Testis (tissue), 3 donors: ENCODE results near the gene STK35. TPM values are rescaled to one million over a fixed set of nuclear protein-coding genes. Genes with fewer than 3 reads are reported as not detected.

ENCODE experiments used
- DNase-seq: peaks from one replicate; pipeline ENCODE4 v3.0.0-alpha.2; 2019
- H3K27ac ChIP-seq, 2 donors: fragments of 200-600 bp; sonication (generic); one replicate each; pipeline ENCODE4 v1.5.1; 2019
- H3K27me3 ChIP-seq: fragments of 200-600 bp; sonication (generic); one replicate; pipeline ENCODE4 v1.5.1; 2019
- H3K36me3 ChIP-seq: fragments of 200-600 bp; sonication (generic); one replicate; pipeline ENCODE4 v1.5.1; 2017; ENCODE audit warnings: low read depth; ENCODE audit errors: missing control alignments
- H3K4me1 ChIP-seq: fragments of 200-600 bp; sonication (generic); one replicate; pipeline ENCODE4 v1.5.1; 2019
- H3K4me3 ChIP-seq, 2 donors: fragments of 200-600 bp; sonication (generic); one replicate each; pipeline ENCODE4 v1.5.1; 2017 to 2019
- H3K9me3 ChIP-seq: fragments of 200-600 bp; sonication (generic); one replicate; pipeline ENCODE4 v1.5.1; 2017
- POLR2A ChIP-seq: fragments of 450-650 bp; IDR thresholded peaks from one replicate; pipeline ENCODE4 v1.6.1; 2017; ENCODE audit warnings: antibody characterized with exemption, mild to moderate bottlenecking, moderate library complexity
- WGBS, 2 donors: methylation state at CpG; one replicate each; pipeline ENCODE4 v1.1.5; 2018; 5-methylcytosine and 5-hydroxymethylcytosine counted together
- intact Hi-C: fragments of 100-400 bp; cut with DNase I; formaldehyde crosslinking; loops from one replicate; pipeline ENCODE4 v1.15.1; 2023; ENCODE audit warnings: low total_unique reads
- polyA plus RNA-seq: library from polyadenylated mRNA; stranded (reverse); fragments of 350-450 nt; fragmentation: Illumina TruSeq; extraction: RNeasy Lipid Tissue Mini Kit (QIAGEN cat#74804); gene quantifications from one replicate; pipeline ENCODE4 v1.2.3, GENCODE V29; 2014; ENCODE audit warnings: low read depth, low replicate concordance; ENCODE audit not compliant: insufficient read depth
- total RNA-seq, 2 donors: library from RNA; depleted of rRNA; stranded (reverse); fragments of >200 nt; gene quantifications; one replicate each; pipeline ENCODE4 v1.2.3, GENCODE V29; 2016
- TF ChIP-seq, protein P1 (sequence below), 3 experiments: fragments of 450-650 bp in 2 of 3; fragments of 200-600 bp in 1 of 3; sonication (generic) in 1 of 3; IDR thresholded peaks; one replicate each; pipeline ENCODE4 v1.5.1; 2016 to 2019; ENCODE audit warnings: antibody characterized with exemption in 3 of 3, mild to moderate bottlenecking in 2 of 3, moderate library complexity in 1 of 3

Gene STK35
- total and polyA plus RNA-seq, 3 donors from 2014 or later: 46.3 to 82.8 (median 73.0) TPM

DNA sequence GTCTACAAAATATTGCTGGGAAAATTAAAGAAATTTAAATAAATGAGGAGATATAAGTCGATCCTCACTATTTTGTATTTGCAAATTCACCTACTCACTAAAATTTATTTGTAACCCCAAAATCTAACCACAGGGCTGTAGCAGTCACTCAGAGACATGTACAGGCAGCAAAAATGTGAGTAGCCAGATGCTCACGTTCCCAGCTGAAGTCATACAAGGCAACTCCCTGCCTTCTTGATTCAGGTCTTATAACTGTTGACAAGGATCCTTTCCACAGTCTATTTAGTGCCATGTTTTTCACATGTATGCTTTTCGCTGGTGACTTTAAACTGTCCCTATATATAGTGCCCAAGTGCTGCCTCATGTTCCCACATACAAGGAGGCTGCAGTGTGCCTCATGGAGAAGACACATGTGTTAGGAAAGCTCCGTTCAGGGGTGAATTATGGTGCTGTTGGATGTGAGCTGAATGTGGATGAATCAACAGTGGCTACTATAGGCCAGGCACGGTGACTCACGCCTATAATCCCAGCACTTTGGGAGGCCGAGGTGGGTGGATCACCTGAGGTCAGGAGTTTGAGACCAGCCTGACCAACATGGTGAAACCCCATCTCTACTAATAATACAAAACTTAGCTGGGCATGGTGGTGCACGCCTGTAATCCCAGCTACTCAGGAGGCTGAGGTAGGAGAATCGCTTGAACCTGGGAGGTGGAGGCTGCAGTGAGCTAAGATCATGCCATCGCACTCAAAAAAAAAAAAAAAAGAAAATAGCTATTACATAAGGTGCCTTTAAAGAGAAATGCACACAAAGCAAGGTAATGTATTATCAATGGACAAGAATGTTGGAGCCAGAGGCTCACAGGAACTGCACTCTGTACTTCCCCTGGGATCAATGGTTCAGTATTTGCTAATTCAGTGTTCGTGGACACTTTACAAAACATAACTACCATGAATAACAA lies 55.3 kb downstream of the STK35 start:
- TF ChIP-seq POLR2A: no peak
- TF ChIP-seq, protein P1, sequence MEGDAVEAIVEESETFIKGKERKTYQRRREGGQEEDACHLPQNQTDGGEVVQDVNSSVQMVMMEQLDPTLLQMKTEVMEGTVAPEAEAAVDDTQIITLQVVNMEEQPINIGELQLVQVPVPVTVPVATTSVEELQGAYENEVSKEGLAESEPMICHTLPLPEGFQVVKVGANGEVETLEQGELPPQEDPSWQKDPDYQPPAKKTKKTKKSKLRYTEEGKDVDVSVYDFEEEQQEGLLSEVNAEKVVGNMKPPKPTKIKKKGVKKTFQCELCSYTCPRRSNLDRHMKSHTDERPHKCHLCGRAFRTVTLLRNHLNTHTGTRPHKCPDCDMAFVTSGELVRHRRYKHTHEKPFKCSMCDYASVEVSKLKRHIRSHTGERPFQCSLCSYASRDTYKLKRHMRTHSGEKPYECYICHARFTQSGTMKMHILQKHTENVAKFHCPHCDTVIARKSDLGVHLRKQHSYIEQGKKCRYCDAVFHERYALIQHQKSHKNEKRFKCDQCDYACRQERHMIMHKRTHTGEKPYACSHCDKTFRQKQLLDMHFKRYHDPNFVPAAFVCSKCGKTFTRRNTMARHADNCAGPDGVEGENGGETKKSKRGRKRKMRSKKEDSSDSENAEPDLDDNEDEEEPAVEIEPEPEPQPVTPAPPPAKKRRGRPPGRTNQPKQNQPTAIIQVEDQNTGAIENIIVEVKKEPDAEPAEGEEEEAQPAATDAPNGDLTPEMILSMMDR (IDR thresholded peaks at IDR 0.05): no peak

DNA sequence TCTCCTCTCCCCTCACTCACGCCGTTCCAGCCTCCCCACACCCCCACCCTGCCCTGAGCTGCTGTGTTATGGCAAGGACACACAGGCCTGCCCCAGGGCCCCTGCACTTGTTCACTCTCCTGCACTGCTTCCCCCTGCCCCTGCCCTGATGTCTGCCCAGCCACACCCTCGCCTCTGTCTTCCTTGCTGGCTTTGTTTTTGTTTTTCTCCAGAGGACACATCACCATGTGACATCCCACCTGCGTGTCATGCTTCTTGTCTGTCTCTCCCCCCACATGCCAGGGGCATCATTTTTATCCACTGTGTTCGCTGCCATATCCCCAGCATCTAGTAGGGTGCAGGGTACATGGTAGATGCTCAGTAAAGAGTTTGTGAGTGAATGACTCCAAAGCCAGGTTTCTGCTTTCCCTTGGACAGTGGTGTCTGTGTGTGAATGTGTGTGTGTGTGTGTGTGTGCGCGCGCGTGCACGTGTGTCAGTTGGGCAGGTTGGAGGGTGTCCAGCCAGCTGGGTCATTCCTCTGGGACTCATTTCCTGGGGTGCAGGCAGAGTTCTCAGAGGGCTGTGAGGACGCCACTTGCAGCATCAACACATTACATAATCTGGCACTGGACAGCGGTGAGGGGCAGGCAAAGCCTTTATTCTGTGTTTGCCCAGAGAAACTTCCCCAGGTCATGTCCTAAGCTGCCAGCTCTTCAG lies 60.6 kb downstream of the STK35 start:
- Histone ChIP-seq H3K36me3 (no peaks in the 10 kb centered on the region), H3K4me1 (no peaks in the 10 kb centered on the region), H3K9me3 (no peaks in the 10 kb centered on the region), H3K4me3 (no peak overlapping the region), H3K27me3 (no peaks in the 10 kb centered on the region), H3K27ac (no peak overlapping the region)
- no peak for DNase-seq
- intact Hi-C loops: loop anchor here (10.0 kb wide), 1 partner anchor 693 kb away; no protein-coding TSS in a partner anchor
- TF ChIP-seq, protein P1 (IDR thresholded peaks at IDR 0.05): no peak
- TF ChIP-seq POLR2A: no peak
- 63 to 86% methylated on average over 11 to 12 of the region's 12 CpGs for WGBS, 2 donors

More for the DNA sequence above, 55.3 kb downstream of the STK35 start:
- 93 to 94% methylated on average over 11 of the region's 11 CpGs for WGBS, 2 donors
- Histone ChIP-seq H3K9me3 (no peaks in the 10 kb centered on the region), H3K36me3 (no peaks in the 10 kb centered on the region), H3K4me3 (no peak overlapping the region), H3K4me1 (no peaks in the 10 kb centered on the region), H3K27me3 (no peaks in the 10 kb centered on the region), H3K27ac (no peak overlapping the region)
- intact Hi-C loops: no loop called here
- no peak for DNase-seq

DNA sequence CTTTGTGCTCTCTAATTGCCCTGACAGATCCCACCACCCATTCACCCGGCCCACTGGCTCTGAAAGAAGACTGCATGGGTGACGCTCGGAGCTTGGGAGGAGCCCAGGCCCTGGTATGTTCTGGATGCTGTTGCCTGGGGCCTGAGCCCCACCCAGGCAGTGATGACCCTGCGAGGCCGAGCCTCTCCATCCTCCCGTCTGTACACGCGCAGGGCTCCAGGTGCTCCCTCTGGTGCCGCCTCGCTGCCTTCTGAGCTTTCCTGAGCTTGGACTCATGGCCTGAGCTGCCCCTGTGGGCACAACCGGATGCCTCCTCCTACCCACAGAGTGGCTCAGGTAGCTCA lies 61.2 kb downstream of the STK35 start:
- H3K27ac ChIP-seq: no peak overlapping the region
- TF ChIP-seq POLR2A: no peak
- TF ChIP-seq, protein P1 (IDR thresholded peaks at IDR 0.05): no peak
- no peaks in the 10 kb centered on the region for H3K27me3 ChIP-seq
- no peaks in the 10 kb centered on the region for H3K36me3 ChIP-seq
- no peaks in the 10 kb centered on the region for H3K9me3 ChIP-seq
- intact Hi-C loops: loop anchor here (10.0 kb wide), 1 partner anchor 692 kb away; no protein-coding TSS in a partner anchor
- 93% methylated on average over 3 to 11 of the region's 11 CpGs for WGBS, 2 donors
- no peak overlapping the region for H3K4me3 ChIP-seq
- H3K4me1 ChIP-seq: no peaks in the 10 kb centered on the region
- DNase-seq: no peak

DNA sequence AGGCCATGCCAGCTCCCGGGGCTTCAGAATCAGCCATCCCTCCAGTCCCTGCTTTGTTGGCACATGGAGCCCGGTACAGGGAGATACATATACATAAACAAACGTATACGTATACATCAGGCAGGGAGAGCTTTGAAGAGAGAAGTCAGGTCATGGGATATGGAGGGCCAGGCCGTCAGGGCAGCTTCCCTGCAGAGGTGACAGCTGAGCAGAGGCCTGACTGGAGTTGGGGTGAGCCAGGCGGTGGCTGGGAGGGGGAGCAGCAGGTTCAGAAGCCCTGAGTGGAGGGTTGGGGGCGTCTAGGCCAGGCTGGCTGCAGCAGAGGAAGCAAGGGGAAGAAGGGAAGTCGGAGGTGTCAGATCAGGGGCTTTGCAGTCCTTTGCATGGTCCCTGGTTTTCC lies 61.7 kb downstream of the STK35 start:
- Histone ChIP-seq H3K4me3 (no peak overlapping the region), H3K9me3 (no peaks in the 10 kb centered on the region), H3K36me3 (no peaks in the 10 kb centered on the region), H3K4me1 (no peaks in the 10 kb centered on the region), H3K27me3 (no peaks in the 10 kb centered on the region), H3K27ac (no peak overlapping the region)
- intact Hi-C loops: loop anchor here (10.0 kb wide), 1 partner anchor 691 kb away; no protein-coding TSS in a partner anchor
- DNase-seq: no peak
- WGBS, 2 donors: 82 to 85% methylated on average over 7 to 8 of the region's 8 CpGs
- TF ChIP-seq POLR2A: no peak
- TF ChIP-seq, protein P1 (IDR thresholded peaks at IDR 0.05): no peak
